OCI-LY1 (cell line): Measurements from ENCODE around the gene E2F3.

ENCODE experiments used
- EZH2 ChIP-seq: fragments of 200-600 bp; sonication (generic), shearing (Covaris generic); IDR thresholded peaks from 2 replicates; pipeline ENCODE4 v1.8.0; 2017; ENCODE audit warnings: borderline replicate concordance, mixed run types, mild to moderate bottlenecking, antibody characterized with exemption, low read length, moderate library complexity, mixed read lengths
- TF ChIP-seq, protein P1 (sequence below): fragments of 200-600 bp; sonication (generic), shearing (Covaris generic); IDR thresholded peaks from 2 replicates; pipeline ENCODE4 v1.5.1; 2017; ENCODE audit warnings: mild to moderate bottlenecking, antibody characterized with exemption, low read length, moderate library complexity, mixed read lengths

DNA sequence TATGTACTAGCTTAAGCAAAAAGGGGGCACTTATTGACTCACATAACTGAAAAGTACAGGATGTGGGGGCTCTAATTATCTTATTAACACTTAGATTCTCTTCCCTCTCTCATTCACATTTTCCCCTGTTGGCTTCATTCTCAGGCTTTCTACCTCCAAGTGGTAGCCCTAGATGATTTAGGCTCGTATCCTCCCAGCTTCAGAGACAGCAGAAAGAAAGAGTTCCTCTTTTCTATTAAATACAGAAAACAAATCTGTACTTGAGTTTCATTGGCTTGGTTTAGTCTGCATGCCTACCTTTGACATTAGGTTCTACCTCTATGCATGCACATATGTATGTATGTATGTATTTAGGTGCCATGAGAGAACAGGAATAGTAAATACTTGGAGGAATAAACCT, 15.5 kb upstream of the E2F3 start:
- TF ChIP-seq, protein P1, sequence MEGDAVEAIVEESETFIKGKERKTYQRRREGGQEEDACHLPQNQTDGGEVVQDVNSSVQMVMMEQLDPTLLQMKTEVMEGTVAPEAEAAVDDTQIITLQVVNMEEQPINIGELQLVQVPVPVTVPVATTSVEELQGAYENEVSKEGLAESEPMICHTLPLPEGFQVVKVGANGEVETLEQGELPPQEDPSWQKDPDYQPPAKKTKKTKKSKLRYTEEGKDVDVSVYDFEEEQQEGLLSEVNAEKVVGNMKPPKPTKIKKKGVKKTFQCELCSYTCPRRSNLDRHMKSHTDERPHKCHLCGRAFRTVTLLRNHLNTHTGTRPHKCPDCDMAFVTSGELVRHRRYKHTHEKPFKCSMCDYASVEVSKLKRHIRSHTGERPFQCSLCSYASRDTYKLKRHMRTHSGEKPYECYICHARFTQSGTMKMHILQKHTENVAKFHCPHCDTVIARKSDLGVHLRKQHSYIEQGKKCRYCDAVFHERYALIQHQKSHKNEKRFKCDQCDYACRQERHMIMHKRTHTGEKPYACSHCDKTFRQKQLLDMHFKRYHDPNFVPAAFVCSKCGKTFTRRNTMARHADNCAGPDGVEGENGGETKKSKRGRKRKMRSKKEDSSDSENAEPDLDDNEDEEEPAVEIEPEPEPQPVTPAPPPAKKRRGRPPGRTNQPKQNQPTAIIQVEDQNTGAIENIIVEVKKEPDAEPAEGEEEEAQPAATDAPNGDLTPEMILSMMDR, result no peak
- TF ChIP-seq EZH2, result no peak
